Occipital lobe (tissue), 2 donors: Measurements from ENCODE around the gene ZNHIT6. TPM values are rescaled to one million over a fixed set of nuclear protein-coding genes. Genes with fewer than 3 reads are reported as not detected.
"Not testable (repeated sequence)": the region's sequence is repeated elsewhere in the genome, so short reads cannot be mapped to it uniquely, and the experiment has no call there.

Source experiments
- DNase-seq: peaks from one replicate; lab custom pipeline; 2025; lab: John Stamatoyannopoulos, UW
- total RNA-seq: library from RNA; depleted of rRNA; stranded (reverse); fragments of >200 nt; gene quantifications from one replicate; pipeline ENCODE4 v1.2.3, GENCODE V29; 2014

ZNHIT6 gene
- total RNA-seq, 1 donor from 2014 or later = 12.8 TPM

DNA sequence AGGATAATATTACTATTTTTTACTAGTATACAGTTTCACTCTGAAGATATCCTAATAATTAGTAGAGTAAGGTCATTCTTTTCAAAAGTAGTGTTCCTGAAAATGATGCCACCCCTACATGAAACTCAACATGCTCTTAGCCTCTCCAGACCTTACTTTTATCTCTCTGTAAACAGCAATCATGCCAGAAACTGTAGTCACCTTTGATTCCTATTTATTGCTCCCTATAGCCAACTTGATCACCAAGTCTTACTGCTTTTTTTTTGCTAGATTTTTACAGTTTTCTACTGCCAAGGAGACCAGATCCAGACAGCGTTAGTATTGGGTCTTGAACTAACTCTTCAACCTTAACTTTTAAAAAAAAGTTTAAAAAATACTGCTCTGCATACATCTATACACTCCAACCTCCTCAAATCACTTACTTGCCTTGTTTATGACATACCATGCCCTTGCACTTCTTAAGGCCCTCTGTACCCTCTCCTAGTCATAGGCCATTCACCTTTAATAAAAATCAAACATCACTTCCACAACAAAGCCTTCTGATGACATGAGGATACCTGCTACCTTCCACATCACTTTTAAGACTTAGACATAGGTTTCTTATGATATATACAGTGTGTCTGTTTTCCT lies 36.1 kb downstream of the ZNHIT6 start:
- DNase-seq = no peak

DNA sequence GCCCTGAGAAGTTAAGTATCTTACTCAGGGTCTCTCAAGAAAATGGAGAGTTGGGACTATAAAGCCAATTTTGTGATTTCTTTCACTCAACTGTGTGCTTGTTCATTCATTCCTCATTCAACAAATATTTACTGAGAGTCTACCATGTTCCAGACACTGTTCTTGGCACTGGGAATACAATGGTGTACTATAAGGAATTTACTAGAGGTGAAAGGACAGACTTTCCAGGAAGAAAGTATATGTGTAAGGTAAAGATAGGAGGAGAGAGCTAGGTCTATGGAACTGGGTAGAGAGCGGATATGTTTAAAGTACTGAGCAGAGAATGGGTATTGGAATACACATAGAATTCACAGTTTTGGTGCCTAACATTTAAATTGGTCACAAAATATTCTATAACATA lies 42.3 kb downstream of the ZNHIT6 start:
- no peak for DNase-seq

DNA sequence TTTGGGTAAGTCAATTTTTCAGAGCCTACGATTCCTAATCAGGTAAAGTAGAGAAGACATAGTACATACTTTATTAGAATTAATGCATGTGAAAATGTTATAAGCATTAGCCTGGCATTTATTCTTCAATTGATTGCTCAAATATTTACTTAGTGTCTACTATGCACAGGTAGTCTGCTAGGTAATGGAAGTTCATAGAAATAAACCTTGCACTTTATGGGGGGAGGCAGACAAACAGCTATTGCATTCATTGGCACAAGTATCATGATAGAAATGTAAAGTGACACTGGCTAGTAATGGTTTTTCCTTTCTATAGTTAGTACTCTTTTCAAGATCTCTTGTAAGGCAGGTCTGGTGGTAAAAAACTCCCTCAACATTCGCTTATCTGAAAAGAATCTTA lies 44.9 kb downstream of the ZNHIT6 start:
- DNase-seq = no peak

DNA sequence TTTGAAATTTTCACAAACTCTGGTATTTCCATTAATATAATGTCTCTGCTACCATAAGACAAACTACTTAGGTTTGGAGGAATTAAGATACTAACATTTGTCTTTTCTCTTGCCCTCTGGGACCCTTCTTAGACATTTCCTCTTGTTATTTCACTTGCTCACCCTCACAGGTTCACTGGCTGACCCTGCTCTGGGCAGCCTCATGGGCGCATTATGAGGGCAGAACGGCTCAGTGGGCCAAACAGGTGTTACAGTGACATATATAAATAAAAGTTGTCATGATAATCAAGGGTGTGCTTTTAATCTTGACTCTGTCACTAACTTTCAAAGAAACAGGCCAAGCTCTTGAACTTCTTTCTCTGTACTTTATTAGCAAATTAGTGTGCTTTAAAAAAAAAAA lies 46.5 kb downstream of the ZNHIT6 start:
- DNase-seq = no peak

DNA sequence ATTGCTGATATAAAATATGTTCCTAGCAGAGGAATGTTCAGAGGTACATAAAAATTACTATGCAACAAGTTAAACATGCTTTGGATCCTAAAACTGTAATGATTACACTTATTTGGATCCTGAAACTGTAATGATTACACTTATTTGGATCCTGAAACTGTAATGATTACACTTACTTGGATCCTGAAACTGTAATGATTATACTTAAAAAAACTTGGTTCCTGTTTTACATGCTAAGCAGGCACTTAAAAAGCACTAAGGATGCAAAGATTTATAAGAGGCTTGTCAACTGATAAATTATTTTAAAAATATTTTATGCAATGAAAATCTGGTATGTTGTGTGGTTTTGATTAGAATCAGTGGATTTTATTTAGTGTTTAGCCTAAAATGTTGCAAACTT lies 47.7 kb downstream of the ZNHIT6 start:
- DNase-seq = no peak

DNA sequence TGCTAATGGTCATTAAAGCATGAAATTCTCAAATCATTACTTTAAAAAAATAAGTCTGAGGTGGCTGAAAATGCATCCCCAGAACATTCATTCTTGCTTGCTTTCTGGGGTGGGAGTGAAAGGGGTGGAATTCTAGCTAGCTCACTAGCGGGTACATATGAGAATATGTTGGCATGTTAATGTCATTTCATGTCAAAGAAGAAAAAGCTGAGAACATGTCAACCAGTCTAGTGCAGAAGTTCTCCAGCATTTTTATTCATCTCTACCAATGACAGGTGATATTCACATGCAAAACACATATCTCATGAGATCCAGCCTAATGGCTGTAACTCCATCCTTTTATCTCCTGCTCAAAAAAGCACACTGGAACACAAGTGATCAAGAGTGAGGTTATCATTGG lies 49.1 kb downstream of the ZNHIT6 start:
- DNase-seq = no peak

DNA sequence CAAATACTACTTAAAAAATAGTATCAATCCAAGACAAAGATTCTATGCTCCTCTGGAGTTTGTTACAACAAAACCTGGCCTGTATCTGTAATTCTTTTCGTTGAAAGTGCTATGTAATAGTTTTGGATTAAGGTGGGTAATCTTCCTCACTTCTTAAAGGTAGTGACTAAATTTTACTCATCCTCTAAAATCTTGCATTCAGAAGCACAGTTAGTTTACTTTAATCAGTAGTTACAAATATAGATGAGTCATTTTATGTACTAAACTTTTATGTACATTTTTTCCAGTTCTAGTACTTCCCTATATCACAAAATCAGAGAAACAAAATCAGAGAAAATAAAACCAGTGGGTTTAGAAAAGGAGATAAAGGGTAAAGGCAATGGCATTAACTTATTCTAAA lies 51.3 kb downstream of the ZNHIT6 start:
- DNase-seq = no peak

DNA sequence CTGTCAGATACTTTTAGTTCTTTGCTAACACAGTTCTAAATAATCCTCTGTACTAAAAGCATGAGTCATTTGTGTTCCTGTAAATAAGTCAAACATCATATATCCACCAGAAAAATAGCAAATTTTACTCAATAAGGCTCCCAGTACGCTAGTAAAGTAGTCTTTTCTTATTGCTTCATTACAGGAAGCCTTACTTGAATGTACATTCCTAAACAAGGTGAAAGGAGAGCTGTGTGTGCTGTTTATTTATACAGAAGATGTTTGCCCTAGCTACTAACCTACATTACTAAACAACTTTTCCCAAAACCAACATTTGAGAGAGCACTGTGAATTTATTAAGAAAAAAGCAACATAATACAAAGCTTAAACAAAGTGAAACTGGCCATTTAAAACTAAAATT lies 52.0 kb downstream of the ZNHIT6 start:
- DNase-seq = no peak

DNA sequence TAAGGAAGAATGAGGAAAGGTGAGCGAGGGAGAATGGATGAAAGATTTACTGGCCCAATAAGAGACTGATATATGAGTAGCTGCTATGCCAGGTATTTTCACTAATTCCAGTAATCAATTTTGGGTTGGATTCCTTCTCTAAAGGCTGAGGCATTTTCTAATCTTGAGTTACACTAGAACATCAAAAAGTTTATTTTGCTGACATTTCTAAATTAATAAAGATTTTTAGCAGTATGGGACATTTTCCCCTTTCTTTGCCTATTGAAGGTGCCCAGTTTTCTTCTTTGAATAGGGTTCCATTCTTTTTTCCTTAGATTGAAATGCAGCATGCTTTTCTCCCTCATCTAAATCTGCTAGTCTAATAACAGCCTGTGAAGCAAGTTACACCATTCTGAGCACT lies 52.9 kb downstream of the ZNHIT6 start:
- DNase-seq = no peak

DNA sequence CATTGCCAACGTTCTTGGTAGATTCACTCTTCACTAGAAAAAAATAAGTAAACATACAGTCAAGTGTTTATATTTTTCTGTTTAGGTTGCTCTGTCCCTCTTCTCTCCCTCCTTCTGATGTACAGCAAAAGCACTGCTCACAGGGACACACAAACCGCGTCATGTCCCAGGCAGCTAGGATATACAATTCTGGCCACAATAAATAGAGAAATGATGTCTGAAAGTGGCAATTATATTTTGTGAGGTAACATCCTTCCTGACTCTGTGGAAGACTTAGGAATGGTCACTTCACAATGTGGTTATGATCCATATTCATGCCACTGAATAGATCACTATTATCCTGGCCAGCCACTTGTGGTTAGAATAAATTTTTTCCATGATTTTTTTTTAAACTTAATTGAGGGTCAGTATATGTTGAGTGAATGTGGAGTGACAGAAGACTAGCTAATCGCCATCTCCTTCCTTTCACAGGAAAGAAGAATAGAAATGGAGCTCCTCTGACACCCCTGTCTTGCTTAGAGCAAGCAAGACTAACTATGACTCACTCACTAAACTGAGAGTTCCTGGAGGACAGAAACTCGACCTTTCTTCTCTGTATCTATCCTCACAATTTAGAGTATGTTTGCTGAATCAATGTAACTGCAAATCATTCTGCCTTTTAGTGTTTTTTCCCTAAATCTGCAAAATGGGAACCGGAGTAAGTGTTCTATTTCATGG lies 54.0 kb downstream of the ZNHIT6 start:
- no peak for DNase-seq

DNA sequence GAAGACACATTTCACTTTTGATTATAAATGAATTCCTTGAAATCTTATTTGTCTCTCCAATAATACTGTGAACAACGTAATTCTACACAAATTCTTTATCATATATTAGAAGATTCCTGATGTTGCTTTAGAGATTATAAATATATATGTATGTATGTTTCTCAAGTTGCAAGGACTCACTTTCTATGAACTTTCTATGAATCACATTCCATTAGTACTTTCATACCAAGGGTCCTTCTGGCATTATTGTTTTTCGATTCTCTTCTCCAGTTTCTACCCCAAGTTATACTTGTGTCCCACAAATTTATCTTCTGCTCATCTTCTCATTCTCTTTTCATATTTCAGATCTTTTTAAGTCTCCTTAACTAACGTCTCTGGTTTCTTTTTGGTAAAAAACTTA lies 55.9 kb downstream of the ZNHIT6 start:
- no peak for DNase-seq

DNA sequence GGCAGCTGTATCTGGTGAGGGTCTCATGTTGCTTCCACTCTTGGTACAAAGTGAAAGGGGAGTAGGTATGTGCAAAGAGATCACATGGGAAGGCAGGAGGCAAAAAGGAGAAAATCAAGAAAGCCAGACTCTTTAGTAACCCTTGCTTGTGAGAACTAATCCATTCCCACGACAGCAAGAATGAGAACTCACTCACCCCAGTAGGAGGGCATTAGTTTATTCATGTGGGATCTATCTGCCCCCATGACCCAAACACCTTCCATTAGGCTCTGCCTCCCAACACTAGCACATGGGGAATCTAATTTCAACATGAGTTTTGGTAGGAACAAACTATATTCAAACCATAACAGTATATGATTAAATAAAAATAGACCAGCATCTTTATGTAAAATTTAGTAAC lies 57.6 kb downstream of the ZNHIT6 start:
- no peak for DNase-seq

DNA sequence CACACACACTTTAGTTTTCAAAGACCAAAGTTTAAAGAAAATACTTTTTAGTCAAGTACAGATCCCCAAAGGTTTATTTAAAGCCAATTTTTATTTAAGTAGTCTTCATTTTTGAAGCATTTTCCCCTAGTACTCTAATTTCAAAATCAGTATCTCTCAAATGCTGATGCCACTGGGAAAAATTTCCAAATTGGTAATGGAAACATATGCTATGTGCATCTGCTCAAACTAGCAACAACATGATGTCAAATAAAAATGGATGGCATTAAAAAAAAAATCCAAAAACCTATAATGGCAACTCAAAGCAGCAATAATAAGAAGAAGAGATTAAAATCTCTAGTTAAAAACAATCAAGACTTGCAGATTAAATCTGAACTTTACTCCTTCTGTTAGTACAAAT lies 58.6 kb downstream of the ZNHIT6 start:
- no peak for DNase-seq

DNA sequence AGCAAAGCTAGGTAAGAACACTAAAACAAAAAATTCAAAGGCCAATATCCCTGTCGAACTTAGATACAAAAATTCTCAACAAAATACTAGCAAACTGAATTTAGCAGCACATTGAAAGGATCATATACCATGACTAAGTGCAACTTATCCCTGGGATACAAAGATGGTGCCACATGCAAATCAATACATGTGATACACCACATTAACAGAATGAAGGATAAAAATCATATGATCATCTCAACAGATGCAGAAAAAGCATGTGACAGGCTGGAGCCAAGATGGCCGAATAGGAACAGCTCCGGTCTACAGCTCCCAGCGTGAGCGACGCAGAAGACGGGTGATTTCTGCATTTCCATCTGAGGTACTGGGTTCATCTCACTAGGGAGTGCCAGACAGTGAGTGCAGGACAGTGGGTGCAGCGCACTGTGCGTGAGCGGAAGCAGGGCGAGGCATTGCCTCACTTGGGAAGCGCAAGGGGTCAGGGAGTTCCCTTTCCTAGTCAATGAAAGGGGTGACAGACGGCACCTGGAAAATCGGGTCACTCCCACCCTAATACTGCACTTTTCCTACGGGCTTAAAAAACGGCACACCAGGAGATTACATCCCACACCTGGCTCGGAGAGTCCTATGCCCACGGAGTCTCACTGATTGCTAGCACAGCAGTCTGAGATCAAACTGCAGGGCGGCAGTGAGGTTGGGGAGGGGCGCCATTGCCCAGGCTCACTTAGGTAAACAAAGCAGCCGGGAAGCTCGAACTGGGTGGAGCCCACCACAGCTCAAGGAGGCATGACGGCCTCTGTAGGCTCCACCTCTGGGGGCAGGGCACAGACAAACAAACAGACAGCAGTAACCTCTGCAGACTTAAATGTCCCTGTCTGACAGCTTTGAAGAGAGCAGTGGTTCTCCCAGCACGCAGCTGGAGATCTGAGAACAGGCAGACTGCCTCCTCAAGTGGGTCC lies 66.4 kb downstream of the ZNHIT6 start:
- DNase-seq = not testable (repeated sequence)

DNA sequence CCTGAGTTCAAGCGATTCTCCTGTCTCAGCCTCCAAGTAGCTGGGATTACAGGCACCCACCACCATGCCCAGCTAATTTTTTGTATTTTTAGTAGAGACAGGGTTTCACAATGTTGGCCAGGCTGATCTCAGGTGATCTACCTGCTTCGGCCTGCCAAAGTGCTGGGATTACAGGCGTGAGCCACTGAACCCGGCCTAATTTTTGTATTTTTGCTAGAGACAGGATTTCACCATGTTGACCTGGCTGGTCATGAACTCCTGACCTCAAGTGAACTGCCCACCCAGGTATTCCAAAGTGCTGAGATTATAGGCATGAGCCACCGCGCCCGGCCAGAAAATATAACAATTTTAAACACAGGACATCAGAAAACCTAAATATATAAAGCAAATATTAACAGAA lies 68.3 kb downstream of the ZNHIT6 start:
- not testable (repeated sequence) for DNase-seq

DNA sequence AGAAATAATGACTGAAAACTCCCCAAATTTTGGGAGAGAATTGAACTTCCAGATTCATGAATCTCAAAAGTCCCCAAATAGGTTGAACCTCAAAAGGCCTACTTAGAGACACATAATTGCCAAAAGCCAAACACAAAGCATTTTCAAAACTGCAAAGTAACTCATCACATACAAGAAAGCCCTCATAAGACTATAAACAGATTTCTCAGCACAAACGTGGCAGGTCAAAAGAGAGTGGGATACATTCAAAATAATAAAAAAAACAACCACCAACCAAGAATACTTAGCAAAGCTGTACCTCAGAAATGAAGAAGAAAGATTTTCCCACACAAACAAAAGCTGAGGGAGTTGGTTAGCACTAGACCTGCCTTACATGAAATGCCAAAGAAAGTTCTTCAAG lies 69.8 kb downstream of the ZNHIT6 start:
- DNase-seq = no peak

DNA sequence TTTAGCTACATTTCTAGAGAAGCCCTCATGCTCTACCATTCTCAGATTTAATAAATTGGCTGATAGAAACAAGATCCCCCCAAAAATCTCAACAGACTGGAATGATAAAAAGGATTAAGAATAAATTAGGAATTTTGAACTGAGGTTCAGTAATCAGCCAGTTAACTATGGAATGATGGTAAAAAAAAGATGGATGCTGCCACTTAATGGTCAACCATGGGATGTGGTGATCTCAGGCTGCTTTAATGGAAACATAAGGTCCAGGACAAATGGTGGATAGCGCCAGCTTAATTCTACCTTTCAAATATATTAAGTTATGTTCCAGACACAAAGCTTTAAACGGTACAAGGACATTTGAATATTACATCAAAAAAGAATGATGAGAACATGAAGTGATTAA lies 77.7 kb downstream of the ZNHIT6 start:
- DNase-seq = no peak

DNA sequence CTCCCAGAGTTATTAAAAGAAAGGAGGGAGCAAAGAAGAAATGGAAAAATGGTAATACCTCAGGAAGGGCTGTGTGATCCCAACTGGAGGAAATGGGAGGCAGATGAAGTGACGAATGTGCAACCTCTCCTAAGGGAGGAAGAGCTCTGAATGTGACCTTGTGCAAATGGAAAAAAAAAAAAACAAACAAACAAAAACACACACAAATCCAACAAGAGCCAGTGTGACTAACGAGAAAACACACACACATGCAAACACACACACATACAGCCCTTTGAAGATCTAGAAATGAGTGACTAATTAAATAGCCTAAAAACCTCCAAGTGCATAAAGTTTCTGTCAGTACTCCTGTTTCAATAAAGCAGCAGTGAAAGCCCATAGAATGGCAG lies 78.7 kb downstream of the ZNHIT6 start:
- DNase-seq = no peak

DNA sequence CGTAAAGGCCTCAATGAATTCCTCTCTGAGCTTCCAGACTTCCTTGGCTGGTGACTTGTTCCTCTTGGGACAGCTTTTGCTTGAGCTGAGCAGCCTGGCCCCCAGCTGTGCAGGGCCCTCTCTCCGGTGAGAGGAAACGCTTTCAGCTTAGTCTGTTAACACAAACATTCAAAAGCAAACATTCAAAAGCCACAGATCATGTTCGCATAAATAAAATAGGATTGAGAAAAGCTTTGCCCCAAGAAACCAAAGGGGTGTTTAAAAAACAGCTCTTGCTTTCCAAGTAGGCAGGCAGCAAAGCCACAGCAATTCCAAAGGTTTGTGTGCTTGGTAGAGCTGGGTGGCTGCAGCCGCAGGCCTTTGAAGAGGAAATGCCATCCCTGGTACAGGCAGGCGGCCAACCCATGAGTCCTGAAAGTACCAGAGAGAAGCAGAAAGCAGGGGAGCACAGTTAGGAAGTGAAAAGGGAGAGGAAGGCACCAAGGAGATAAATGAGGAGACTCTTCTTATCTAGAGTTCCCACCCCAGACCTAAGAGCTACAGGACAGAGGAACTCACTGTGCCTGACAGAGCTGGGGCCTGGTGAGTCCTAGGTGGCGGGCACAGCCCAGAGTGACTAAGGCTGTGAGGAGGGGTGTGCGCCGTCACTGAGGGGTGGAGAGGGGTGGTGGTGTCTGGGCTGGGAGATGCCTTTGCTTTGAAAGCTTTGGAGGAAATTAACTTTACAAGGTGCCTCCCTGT lies 79.3 kb downstream of the ZNHIT6 start:
- no peak for DNase-seq

DNA sequence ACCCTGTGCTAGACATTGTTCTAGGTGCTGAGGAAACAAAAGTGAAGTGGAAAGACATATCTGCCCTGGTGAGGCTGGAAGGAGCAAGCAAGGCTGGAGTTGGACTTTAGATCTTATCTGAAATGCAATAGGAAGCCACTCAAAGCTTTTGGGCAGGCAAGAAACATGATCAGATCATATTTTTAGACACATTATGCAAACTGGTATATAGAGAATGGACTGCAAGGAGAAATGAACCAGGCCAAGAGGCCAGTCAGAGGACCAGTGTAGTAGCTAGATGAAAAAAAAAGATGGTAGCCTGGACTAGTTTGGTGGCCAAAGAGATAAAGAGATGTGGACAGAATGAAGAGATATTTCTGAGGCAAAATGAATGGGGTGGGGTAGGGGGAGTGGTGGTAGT lies 81.4 kb downstream of the ZNHIT6 start:
- DNase-seq = no peak

DNA sequence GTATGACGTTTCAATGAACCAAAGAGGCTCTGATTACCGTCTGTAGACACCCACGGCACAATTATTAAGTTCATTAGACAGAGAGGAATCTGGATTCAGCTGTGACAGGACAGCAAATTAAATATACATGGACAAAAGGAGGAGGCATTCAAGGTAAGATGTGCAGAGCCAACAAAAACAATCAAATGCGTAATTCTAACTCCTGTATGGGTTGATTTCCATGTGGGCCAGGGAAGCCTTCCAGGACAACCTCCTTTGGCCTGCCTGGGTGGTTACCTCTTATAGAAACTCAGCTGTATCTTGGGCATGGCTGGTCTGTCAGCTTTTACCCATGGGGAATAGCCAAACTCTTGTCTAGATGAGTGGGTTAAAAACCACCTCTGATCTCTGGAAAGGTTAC lies 83.9 kb downstream of the ZNHIT6 start:
- no peak for DNase-seq

DNA sequence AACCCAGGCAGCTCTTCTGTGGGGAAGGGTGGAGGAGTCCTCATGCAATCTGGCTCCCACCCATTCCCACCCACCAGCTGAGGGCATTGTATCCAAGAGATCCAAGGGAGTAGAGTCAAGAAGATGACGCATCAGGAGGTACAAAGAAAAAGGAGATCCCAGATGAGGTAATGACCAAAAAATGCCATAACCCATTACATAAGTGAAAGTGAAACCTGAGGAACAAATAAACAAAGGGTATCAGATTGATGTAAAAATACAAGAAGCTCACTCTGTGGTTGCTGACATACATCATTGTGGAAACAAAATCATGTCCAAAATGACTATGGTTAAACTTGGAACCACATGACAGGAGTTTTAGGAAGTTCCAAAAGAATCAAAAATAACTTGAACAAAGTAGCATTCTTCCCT lies 85.2 kb downstream of the ZNHIT6 start:
- no peak for DNase-seq
